H1 (cell line): ENCODE data around the gene PPA1. TPM values are rescaled to one million over a fixed set of nuclear protein-coding genes. Genes with fewer than 3 reads are reported as not detected.

ENCODE experiments used
- CTCF ChIA-PET: fragments of 300-600 bp; sonication (Branson Sonifier 250); formaldehyde crosslinking; loops from one replicate; lab custom pipeline; 2021; ENCODE audit not compliant: partially characterized antibody; lab: Charles Lee
- POLR2A ChIA-PET: fragments of 300-600 bp; sonication (Branson Sonifier 250); formaldehyde crosslinking; loops from one replicate; lab custom pipeline; 2021; ENCODE audit warnings: inconsistent platforms; ENCODE audit not compliant: partially characterized antibody; lab: Charles Lee
- DNase-seq, 2 experiments: peaks; one replicate each; pipeline versions ENCODE4 v3.0.0 to v3.0.0-alpha.2; 2010 to 2022; ENCODE audit warnings: low spot score in 2 of 2, low read depth in 1 of 2, mixed read lengths in 1 of 2
- FAIRE-seq: peaks from 2 replicates; lab custom pipeline; 2011; peaks lifted over from hg19 to GRCh38; lab: Jason Lieb, UNC
- H2AFZ ChIP-seq: 2 replicates; pipeline ENCODE4 v1.8.1; 2012; ENCODE audit warnings: low read length, inconsistent platforms
- H2AK5ac ChIP-seq: 2 replicates; pipeline ENCODE4 v1.6.1; 2013; ENCODE audit warnings: low read depth, low read length
- H2BK120ac ChIP-seq: replicated peaks from 2 replicates; pipeline ENCODE3; 2013; ENCODE audit warnings: low read depth, low read length, inconsistent platforms
- H2BK12ac ChIP-seq: 2 replicates; pipeline ENCODE4 v1.6.1; 2013; ENCODE audit warnings: low read depth, low read length
- H2BK15ac ChIP-seq: 2 replicates; pipeline ENCODE4 v1.6.1; 2013; ENCODE audit warnings: low read length
- H2BK20ac ChIP-seq: 2 replicates; pipeline ENCODE4 v1.6.1; 2013; ENCODE audit warnings: low read length
- H2BK5ac ChIP-seq: 2 replicates; pipeline ENCODE4 v1.6.1; 2013; ENCODE audit warnings: low read depth, low read length
- H3K14ac ChIP-seq: 2 replicates; pipeline ENCODE4 v1.6.1; 2013; ENCODE audit warnings: inconsistent platforms; ENCODE audit not compliant: insufficient read length
- H3K18ac ChIP-seq: 2 replicates; pipeline ENCODE4 v1.6.1; 2013; ENCODE audit warnings: low read length; ENCODE audit errors: extremely low read depth
- H3K23ac ChIP-seq: 2 replicates; pipeline ENCODE4 v1.6.1; 2013; ENCODE audit warnings: inconsistent platforms; ENCODE audit not compliant: insufficient read length
- H3K23me2 ChIP-seq: 2 replicates; pipeline ENCODE4 v1.6.1; 2013; ENCODE audit warnings: low read depth, low read length
- H3K27ac ChIP-seq: 2 replicates; pipeline ENCODE4 v1.6.1; 2011; ENCODE audit warnings: low read depth, low read length, inconsistent platforms
- H3K27me3 ChIP-seq, 4 experiments: replicated peaks in 1 of 4; 1 replicate in 1 of 4; 2 replicates in 3 of 4; pipeline versions ENCODE4 v1.6.1 to v1.8.1; 2011 to 2013; ENCODE audit warnings: low read length in 3 of 4, mild to moderate bottlenecking in 3 of 4, inconsistent platforms in 2 of 4, mixed read lengths in 2 of 4, moderate library complexity in 1 of 4; ENCODE audit not compliant: control insufficient read depth in 3 of 4, insufficient read depth in 3 of 4; ENCODE audit errors: extremely low read depth in 1 of 4
- H3K36me3 ChIP-seq, 4 experiments: 2 replicates each; pipeline versions ENCODE4 v1.6.1 to v1.8.1; 2011 to 2013; ENCODE audit warnings: mild to moderate bottlenecking in 4 of 4, low read length in 3 of 4, moderate library complexity in 2 of 4, control low read depth in 1 of 4, inconsistent platforms in 1 of 4; ENCODE audit not compliant: insufficient read depth in 4 of 4, control insufficient read depth in 2 of 4
- H3K4ac ChIP-seq: replicated peaks from 2 replicates; pipeline ENCODE3; 2013; ENCODE audit warnings: low read length, low read depth, mixed read lengths, inconsistent platforms; ENCODE audit not compliant: insufficient read length
- H3K4me1 ChIP-seq, 4 experiments: replicated peaks in 1 of 4; 1 replicate in 1 of 4; 2 replicates in 3 of 4; pipeline versions ENCODE4 v1.6.1 to v1.8.1; 2011 to 2013; ENCODE audit warnings: low read length in 3 of 4, inconsistent platforms in 2 of 4, mixed read lengths in 1 of 4; ENCODE audit not compliant: insufficient read depth in 4 of 4, control insufficient read depth in 3 of 4
- H3K4me2 ChIP-seq, 2 experiments: 2 replicates each; pipeline versions ENCODE4 v1.6.1 to v1.8.1; 2011 to 2013; ENCODE audit warnings: low read depth in 2 of 2, low read length in 2 of 2, control low read depth in 1 of 2, inconsistent platforms in 1 of 2, mild to moderate bottlenecking in 1 of 2; ENCODE audit not compliant: insufficient read depth in 1 of 2
- H3K4me3 ChIP-seq, 4 experiments: fragments of 200-600, 300-600 bp in 1 of 4; sonication (generic), shearing (Covaris generic), sonication (Bioruptor Twin) in 1 of 4; 2 replicates each; pipeline versions ENCODE4 v1.5.1 to v1.8.1; 2011 to 2016; ENCODE audit warnings: low read length in 4 of 4, low read depth in 3 of 4, control low read depth in 2 of 4, inconsistent platforms in 2 of 4, mild to moderate bottlenecking in 2 of 4, mixed read lengths in 1 of 4, moderate library complexity in 1 of 4; ENCODE audit not compliant: insufficient read depth in 2 of 4; ENCODE audit errors: extremely low read depth in 1 of 4
- H3K56ac ChIP-seq: replicated peaks from 2 replicates; pipeline ENCODE3; 2013; ENCODE audit warnings: low read depth, mild to moderate bottlenecking, mixed read lengths, low read length, inconsistent platforms; ENCODE audit not compliant: insufficient read length
- H3K79me1 ChIP-seq: 2 replicates; pipeline ENCODE4 v1.6.1; 2013; ENCODE audit warnings: low read depth, low read length, control low read depth
- H3K79me2 ChIP-seq, 2 experiments: 2 replicates each; pipeline versions ENCODE4 v1.6.1 to v1.8.1; 2012 to 2013; ENCODE audit warnings: low read length in 2 of 2, mild to moderate bottlenecking in 2 of 2, inconsistent platforms in 1 of 2; ENCODE audit not compliant: insufficient read depth in 2 of 2, control insufficient read depth in 1 of 2
- H3K9ac ChIP-seq, 4 experiments: replicated peaks in 1 of 4; 1 replicate in 1 of 4; 2 replicates in 3 of 4; pipeline versions ENCODE4 v1.6.1 to v1.8.1; 2011 to 2013; ENCODE audit warnings: low read depth in 3 of 4, low read length in 3 of 4, control low read depth in 2 of 4, mild to moderate bottlenecking in 2 of 4, moderate library complexity in 2 of 4, inconsistent platforms in 1 of 4; ENCODE audit errors: extremely low read depth in 1 of 4
- H3K9me3 ChIP-seq, 2 experiments: 2 replicates each; pipeline versions ENCODE4 v1.6.1 to v1.8.1; 2012 to 2013; ENCODE audit warnings: mild to moderate bottlenecking in 2 of 2, moderate library complexity in 2 of 2, control low read depth in 1 of 2, inconsistent platforms in 1 of 2, low read depth in 1 of 2, low read length in 1 of 2, mixed read lengths in 1 of 2; ENCODE audit not compliant: insufficient read depth in 2 of 2
- H4K20me1 ChIP-seq, 2 experiments: replicated peaks in 1 of 2; 2 replicates each; pipeline versions ENCODE3 to v1.8.1; 2011 to 2013; ENCODE audit warnings: inconsistent platforms in 2 of 2, low read length in 2 of 2, mild to moderate bottlenecking in 1 of 2; ENCODE audit not compliant: insufficient read depth in 2 of 2, control insufficient read depth in 1 of 2
- H4K5ac ChIP-seq: 2 replicates; pipeline ENCODE4 v1.6.1; 2013; ENCODE audit warnings: low read length, low read depth, mixed read lengths, inconsistent platforms; ENCODE audit not compliant: insufficient read length
- H4K8ac ChIP-seq: 2 replicates; pipeline ENCODE4 v1.8.0; 2013; ENCODE audit warnings: mild to moderate bottlenecking, moderate library complexity, low read length, inconsistent platforms; ENCODE audit not compliant: insufficient read depth; ENCODE audit errors: extremely low read depth
- H4K91ac ChIP-seq: replicated peaks from 2 replicates; pipeline ENCODE3; 2013; ENCODE audit warnings: low read length, mixed read lengths, inconsistent platforms; ENCODE audit not compliant: insufficient read length
- CBX5 ChIP-seq: fragments of 300-800, 300-1000 bp; sonication (generic); IDR thresholded peaks from 2 replicates; pipeline ENCODE4 v1.7.1; 2016; ENCODE audit warnings: antibody characterized with exemption, low read length, low read depth
- SIX5 ChIP-seq: IDR thresholded peaks from 2 replicates; pipeline ENCODE4 v1.6.1; 2011; ENCODE audit warnings: mild to moderate bottlenecking, low read depth, low read length
- SP1 ChIP-seq: IDR thresholded peaks from 2 replicates; pipeline ENCODE4 v1.6.1; 2011; ENCODE audit warnings: low read depth, low read length
- YY1 ChIP-seq: IDR thresholded peaks from 2 replicates; pipeline ENCODE4 v1.6.1; 2011; ENCODE audit warnings: low read depth, mild to moderate bottlenecking, low read length
- polyA plus RNA-seq, 7 experiments: library from polyadenylated mRNA; depleted of rRNA in 3 of 7; stranded (reverse) in 5 of 7; unstranded in 2 of 7; fragments of >200 nt in 5 of 7; fragments of 200-250 nt in 2 of 7; gene quantifications; 1 replicate in 5 of 7; 2 replicates in 1 of 7; 4 replicates in 1 of 7; pipeline versions ENCODE4 v1.2.1 to v1.2.3, GENCODE V29; 2011 to 2013; ENCODE audit warnings: missing spikeins in 2 of 7, mixed read lengths in 2 of 7
- total RNA-seq: library from RNA; stranded (reverse); fragmentation: NEBNext Ultra II Directional; extraction: Animal tissue kit (Norgen Biotek cat#: 25700); gene quantifications from 2 replicates; pipeline ENCODE4 v1.2.1, GENCODE V29; 2021
- TF ChIP-seq, protein P1 (sequence below): IDR thresholded peaks from 2 replicates; pipeline ENCODE4 v1.6.1; 2011; ENCODE audit warnings: low read length, improper control_type of control experiment

PPA1 gene
- total and polyA plus RNA-seq, 2 of the 8 experiments (the other 6 are each of a cell fraction or from before 2014, with no cell fraction given), result 77.0 to 191 TPM

DNA sequence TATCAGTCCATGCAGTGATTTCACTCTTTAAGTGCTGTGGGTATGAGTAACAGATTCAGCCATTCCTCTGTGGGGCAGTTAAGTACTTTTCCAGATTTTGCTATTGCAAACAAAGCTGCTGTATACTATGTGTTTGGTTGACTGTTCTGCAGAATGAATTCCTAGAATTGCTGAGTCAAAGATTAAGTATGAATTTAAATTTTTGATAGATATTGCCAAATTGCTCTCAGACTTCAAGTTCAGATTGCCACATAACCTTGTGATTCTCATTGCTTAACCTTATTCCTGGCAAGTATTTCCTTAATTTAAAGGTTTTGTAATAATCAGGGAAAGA is 41.3 kb downstream of the PPA1 start:
- Histone ChIP-seq H2BK12ac (no peak overlapping the region), H3K9me3 (no peaks in the 10 kb centered on the region), H3K27me3 (no peaks in the 10 kb centered on the region), H3K23me2 (no peaks in the 10 kb centered on the region), H4K8ac (no peak overlapping the region), H3K79me1 (no peaks in the 10 kb centered on the region), H3K56ac (no peak overlapping the region), H3K18ac (no peak overlapping the region), H2AFZ (no peak overlapping the region), H3K4me2 (no peak overlapping the region), H4K20me1 (no peaks in the 10 kb centered on the region), H2BK120ac (no peak overlapping the region), H4K91ac (no peak overlapping the region), H2AK5ac (no peak overlapping the region), H4K5ac (no peak overlapping the region), H3K27ac (no peak overlapping the region), H3K9ac (peak overlapping the region in 1 of 4 experiments; percentile 8; a peak in 1 of 7 replicates), H3K23ac (no peak overlapping the region), H2BK20ac (no peak overlapping the region), H3K14ac (no peak overlapping the region), H3K36me3 (no peaks in the 10 kb centered on the region), H3K4ac (no peak overlapping the region), H2BK15ac (no peak overlapping the region), H3K4me1 (no peaks in the 10 kb centered on the region), H3K79me2 (no peaks in the 10 kb centered on the region), H3K4me3 (no peak overlapping the region), H2BK5ac (no peak overlapping the region)
- CTCF ChIA-PET, result interaction anchor here (1.0 to 1.2 kb wide), 2 partner anchors 13 to 14 kb away, joined by 3 read pairs; no protein-coding TSS in a partner anchor
- POLR2A ChIA-PET, result no interaction called here
- DNase-seq (no peak), FAIRE-seq (no peak)
- no peak for TF ChIP-seq YY1
- TF ChIP-seq SP1, result no peak
- TF ChIP-seq, protein P1, sequence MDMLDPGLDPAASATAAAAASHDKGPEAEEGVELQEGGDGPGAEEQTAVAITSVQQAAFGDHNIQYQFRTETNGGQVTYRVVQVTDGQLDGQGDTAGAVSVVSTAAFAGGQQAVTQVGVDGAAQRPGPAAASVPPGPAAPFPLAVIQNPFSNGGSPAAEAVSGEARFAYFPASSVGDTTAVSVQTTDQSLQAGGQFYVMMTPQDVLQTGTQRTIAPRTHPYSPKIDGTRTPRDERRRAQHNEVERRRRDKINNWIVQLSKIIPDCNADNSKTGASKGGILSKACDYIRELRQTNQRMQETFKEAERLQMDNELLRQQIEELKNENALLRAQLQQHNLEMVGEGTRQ, result no peak
- no peak for TF ChIP-seq SIX5
- no peak for TF ChIP-seq CBX5
